Measurements from ENCODE around the gene C1orf74.

Gene C1orf74

GRCh38 chr1:209732725-209733124, 51.6 kb downstream of the C1orf74 start:
- Histone ChIP-seq H3K36me3 (ENCODE audit: control insufficient read depth, insufficient read depth, low read length) (no peaks in the 10 kb centered on the region), H3K4me3 (replicated peaks; ENCODE audit: low read depth, low read length) (no peak overlapping the region), H3K27me3 (replicated peaks; ENCODE audit: control insufficient read depth, insufficient read depth, low read length) (no peaks in the 10 kb centered on the region; the same call in 1 of the 2 replicates)
- DNase-seq (ENCODE audit: extremely low read depth, insufficient read length) = no peak
- no peak for TF ChIP-seq CTCF (IDR thresholded peaks at IDR 0.05; ENCODE audit: insufficient read depth, low read length, poor library complexity, severe bottlenecking)

DNA sequence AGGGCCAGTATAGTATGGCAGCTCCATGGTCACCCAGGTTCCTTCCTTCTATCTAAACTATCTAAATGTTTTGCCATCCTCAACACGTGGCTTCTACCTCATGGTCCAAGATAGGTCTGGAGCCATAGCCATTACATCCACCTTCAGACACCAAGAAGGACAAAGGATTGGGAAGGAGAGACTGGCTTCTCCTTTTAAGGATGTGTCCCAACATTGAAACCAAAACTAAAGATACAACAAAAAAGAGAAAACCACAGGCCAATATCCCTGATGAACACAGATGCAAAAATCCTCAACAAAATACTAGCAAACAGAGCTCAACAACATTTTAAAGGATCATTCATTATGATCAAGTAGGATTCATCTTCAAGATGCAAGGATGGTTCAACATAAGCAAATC, 54.9 kb downstream of the C1orf74 start:
- TF ChIP-seq CTCF (IDR thresholded peaks at IDR 0.05; ENCODE audit: insufficient read depth, low read length, poor library complexity, severe bottlenecking) = no peak
- Histone ChIP-seq H3K27me3 (replicated peaks; ENCODE audit: control insufficient read depth, insufficient read depth, low read length) (no peaks in the 10 kb centered on the region), H3K36me3 (ENCODE audit: control insufficient read depth, insufficient read depth, low read length) (no peaks in the 10 kb centered on the region), H3K4me3 (replicated peaks; ENCODE audit: low read depth, low read length) (no peak overlapping the region)
- no peak for DNase-seq (ENCODE audit: extremely low read depth, insufficient read length)

All from GM06990 (cell line).